GM18511 (cell line): Measurements from ENCODE around the gene CRYGB.

Source experiments
- ATAC-seq: cut with Tn5 transposase; IDR thresholded peaks from one replicate; pipeline ENCODE4 v1.9.1; 2021; ENCODE audit warnings: mild to moderate bottlenecking, moderate library complexity; ENCODE audit not compliant: unreplicated experiment

Gene CRYGB, protein sequence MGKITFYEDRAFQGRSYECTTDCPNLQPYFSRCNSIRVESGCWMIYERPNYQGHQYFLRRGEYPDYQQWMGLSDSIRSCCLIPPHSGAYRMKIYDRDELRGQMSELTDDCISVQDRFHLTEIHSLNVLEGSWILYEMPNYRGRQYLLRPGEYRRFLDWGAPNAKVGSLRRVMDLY

DNA sequence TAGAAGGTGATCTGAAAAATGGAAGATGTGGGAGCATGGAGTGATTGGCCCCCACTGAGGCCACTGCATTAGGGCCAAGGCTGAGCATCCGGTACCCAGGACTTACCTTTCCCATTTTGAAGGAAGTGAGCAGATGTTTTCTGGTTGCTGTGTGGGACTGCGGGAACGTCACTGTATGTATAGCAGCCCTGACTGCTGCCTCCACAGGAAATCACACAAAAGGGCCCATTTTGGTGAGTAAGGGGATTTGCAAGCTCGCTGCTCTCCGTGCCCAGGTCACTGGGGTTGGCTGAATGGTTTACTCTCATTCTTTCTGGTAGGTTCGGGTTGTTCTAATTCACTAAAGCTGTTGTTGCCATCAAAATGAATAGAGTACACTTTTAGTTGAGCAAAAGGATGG is at the start of gene CRYGB:
Gene CRYGB, minus strand, starts transcription at position 153 of the 400 bp plus-strand sequence. Its CDS starts 38 bp downstream, at position 115.
- no peak for ATAC-seq

DNA sequence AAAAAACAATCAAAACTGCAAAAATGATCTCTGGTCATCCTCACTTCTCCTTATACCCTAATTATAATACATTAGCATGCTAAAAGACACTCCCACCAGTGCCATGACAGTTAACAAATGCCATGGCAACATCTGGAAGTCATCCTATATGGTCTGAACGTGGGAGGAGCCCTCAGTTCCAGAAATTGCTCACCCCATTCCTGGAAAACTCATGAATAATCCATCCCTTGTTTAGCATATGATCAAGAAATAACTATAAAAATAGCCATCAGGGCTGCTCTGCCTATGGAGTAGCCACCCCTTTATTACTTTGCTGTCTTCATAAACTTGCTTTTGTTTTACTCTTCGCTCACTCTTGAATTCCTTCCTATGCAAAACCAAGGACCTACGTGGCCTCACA is 49.6 kb upstream of the CRYGB start:
- ATAC-seq: no peak

- no peak for ATAC-seq
Observed at GRCh38 chr2:208192611-208193236, 46.8 kb upstream of the CRYGB start.

DNA sequence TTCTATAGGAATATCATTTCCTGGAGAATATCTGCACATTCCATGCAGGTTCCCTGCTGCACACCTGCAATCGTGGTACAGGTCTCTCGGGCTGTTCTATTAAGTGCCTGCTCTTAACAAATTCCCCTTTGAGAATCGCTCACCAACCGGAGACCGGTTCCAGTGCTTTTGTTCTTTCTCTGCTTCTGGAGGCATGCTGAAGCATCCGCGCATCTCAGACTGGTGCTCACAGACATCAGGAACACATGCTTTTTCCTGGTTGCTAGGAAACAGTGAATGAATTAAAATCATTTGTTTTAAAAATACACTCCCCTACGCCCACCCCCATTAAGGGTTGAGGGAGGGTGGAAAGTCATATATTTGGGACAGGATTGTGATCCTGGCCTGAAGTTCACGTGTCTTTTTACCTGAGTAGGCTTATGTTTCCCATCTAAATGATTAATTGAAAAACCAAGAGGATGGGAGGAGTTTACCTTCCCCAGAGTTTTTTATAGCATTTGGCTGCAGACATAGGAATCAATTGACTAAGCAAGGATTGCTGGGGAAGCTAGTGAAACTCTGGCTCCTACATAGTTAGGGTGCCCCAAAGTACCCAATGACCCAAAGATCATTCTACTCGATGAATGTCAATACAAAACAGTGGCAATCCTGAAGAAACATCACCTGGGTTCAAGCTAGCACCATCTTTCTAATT is 44.0 kb upstream of the CRYGB start, which contains the start of gene C2orf80:
Gene C2orf80, minus strand, starts transcription at position 221 of the 694 bp plus-strand sequence. CDS start 3,044 bp downstream, outside the sequence.
- ATAC-seq: no peak

GRCh38 chr2:208189069-208189809 is 43.3 kb upstream of the CRYGB start:
- ATAC-seq: no peak

DNA sequence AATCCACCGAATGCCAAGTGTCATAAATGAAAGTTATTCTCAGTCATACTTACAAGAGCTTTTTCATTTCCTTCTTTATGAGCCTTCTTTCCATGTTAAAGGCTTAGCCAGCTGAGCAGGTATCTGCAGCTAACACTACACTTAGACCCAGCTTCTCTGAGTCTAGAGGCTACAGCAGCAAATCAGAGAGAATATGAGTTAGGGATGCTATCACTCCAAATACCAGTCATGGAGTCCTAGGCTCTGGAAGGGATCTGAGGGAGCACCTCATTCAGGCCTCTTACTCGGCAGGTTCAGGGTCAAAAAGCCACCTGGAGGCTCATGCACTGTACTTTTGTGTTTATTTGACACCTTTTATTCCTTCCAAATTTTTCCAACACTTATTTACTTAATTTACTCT is 40.9 kb upstream of the CRYGB start:
- ATAC-seq: no peak

- ATAC-seq: no peak
Observed at GRCh38 chr2:208186465-208186864, 40.5 kb upstream of the CRYGB start.

DNA sequence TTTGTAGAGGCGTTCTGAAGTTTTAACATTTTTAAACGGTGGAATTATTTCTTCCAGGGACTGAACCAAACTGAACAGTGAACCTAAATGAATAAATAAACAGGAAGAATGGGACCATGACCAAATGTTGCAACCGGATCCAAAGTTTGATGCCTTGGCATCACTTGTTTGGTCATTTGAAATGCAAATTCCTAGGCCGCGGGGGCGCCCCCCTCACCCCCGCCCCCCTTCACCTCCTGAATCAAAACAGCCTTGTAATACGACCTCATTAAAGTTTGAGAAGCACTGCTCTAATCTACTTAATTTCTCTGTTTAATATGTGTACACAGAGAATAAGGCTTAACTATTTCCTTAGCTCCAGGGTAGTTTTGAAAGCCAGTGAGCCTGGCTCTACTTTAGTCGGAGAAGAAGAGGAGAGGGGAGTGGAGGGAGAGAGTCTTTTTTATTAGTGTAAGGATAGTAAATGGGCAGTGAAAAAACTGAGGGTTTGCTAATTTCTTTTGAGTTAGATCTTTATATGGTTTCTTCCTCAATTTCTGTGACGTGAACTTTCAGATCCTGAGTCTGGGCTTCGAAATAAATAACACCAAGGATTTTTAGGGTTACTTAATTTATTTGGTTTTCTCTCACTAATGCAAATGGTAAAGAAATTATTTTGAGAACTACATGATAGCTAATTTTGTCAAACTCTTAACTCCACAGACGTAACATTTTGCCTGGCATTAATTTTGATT is 38.2 kb upstream of the CRYGB start:
- no peak for ATAC-seq

GRCh38 chr2:208183526-208183925 is 37.6 kb upstream of the CRYGB start:
- ATAC-seq: no peak

DNA sequence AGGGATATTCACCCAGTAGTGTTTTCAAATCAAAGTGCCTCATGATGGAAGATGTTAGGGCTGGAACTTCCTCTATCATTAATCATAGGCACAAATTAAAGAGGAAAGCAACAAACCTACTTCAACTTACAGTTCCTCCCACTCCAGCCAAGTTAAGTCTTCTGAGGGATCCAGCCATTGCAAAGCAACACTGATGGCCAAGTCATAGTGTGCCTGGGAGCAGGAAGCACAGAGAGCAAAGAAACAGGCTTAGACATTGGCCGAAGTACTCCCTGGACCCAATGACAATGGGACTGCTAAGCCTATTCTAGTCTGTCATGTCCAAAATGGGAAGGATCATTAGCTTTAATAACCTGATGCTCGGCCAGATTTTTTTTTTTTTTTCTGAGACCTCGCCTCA is 36.9 kb upstream of the CRYGB start:
- ATAC-seq: no peak

DNA sequence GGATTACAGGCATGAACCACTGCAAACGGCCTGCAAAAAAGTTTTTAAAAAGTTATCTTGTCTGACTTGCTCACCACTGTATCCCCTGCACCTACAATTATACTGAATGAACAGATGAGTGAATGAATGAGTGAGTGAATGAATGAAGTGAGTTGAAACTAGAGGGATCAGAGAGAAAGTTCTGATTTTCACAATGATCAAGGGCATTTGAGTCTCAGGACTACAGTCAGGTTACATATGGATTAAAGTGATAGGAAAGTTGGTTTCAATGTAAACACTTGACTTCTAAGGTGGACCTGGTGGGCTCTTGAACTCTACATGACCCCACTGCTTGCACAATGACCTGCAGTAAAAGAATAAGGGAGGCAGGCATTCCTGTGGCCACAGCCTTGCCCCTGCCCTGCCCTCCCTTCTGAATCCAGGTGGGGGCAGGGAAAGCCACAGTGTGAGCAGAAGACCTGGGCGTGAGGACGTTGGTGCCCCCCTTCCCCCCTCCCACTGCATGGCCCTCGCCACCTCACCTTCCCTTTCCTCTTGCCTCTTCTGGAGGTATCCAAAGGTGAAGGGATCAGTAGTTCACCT is 33.2 kb upstream of the CRYGB start:
- no peak for ATAC-seq

- ATAC-seq: no peak
Observed at GRCh38 chr2:208175840-208176153, 29.8 kb upstream of the CRYGB start.

- ATAC-seq: peak; percentile 99
Observed at GRCh38 chr2:208175069-208175839, 29.3 kb upstream of the CRYGB start.

GRCh38 chr2:208174144-208174543 is 28.2 kb upstream of the CRYGB start:
- ATAC-seq: no peak

GRCh38 chr2:208172125-208172524 is 26.2 kb upstream of the CRYGB start:
- ATAC-seq: no peak

- no peak for ATAC-seq
Observed at GRCh38 chr2:208164951-208165755, 19.2 kb upstream of the CRYGB start.

GRCh38 chr2:208163489-208163888 is 17.5 kb upstream of the CRYGB start, which contains the start of gene CRYGA:
CRYGA (minus strand) TSS chr2:208163589; CDS start chr2:208163556, 33 bp downstream.
- ATAC-seq: no peak

- no peak for ATAC-seq
Observed at GRCh38 chr2:208156439-208156838, 10.5 kb upstream of the CRYGB start.

DNA sequence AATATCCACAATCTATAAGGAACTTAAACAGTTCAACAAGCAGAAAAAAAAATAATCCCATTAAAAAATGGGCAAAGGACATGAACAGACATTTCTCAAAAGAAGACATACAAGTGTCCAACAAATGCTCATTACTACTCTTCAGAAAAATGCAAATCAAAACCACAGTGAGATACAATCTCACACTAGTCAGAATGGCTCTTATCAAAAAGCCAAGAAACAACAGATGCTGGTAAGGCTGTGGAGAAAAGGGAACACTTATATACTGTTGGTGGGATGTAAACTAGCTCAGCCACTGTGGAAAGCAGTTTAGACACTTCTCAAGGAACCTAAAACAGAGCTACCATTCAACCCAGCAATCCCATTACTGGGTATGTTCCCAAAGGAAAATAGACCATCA is 7.2 kb upstream of the CRYGB start:
- ATAC-seq: no peak
